GM10847 (cell line): Measurements from ENCODE around the gene KCNIP1.

ENCODE experiments used
- POLR2A ChIP-seq: IDR thresholded peaks from 2 replicates; pipeline ENCODE4 v1.6.1; 2011; ENCODE audit not compliant: insufficient read length; ENCODE audit errors: extremely low read depth

KCNIP1 gene

DNA sequence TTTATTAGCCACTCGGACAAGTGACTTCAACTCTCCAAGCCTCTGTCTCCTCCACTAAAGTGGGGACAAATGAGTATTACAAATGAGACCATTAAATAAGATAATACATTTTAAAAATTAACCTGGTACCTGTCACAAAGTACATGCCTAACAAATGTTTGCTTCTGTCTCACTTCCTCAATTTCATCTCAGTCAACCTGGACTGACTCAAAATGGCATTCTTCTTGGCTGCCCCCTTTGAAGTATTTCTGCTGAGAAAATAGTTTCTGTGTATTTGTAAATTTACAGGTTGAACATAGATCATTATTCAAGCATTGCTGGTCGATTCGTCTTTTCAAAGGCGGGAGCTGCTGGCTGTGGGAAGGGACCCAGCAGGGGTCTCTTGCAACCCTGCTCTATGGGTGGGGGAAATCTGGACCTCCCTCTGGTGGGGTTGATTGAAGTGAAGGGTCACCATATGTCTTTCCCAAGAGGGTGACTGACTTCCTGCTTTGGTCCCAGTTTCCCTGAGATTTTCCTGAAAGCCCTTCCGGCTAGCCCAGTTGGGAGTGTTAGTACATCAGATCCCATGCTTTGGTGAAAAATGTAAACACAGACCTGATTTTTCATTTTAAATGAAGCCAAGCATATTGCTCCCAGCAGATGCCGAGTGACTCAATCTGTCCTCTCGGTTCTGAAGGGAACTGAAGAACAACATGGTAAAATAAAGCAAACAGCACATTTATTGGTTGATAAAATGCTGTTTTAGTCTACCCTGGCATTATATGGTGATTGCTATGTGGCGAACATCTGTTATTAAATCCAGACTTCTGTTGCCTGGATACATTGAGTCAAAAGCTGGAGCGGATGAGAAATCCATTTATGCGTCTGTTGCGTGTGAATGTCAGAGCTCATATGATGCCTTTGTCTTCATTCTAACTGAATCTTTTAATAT lies 73.0 kb downstream of the KCNIP1 start:
- TF ChIP-seq POLR2A: no peak

GRCh38 chr5:170579601-170580000 lies 75.8 kb downstream of the KCNIP1 start:
- no peak for TF ChIP-seq POLR2A

DNA sequence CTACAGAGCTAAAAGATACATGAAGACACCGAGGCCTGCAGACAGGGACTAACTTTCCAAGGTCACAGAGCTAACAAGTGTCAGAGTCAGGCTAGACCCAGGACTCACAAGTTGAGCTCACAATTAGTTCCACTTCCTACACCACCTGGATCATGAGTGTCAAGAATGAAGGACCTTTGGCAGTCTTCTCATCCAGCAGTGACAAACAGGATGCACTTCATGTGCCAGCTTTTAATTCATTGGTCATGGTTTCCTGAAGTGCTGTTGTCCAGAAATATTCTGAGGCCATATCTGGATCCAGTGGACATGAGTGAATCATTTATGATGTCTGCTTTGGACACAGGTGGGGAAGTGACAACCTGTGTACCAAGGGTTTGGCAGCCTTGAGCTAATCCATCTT lies 77.4 kb downstream of the KCNIP1 start:
- no peak for TF ChIP-seq POLR2A

- TF ChIP-seq POLR2A: no peak
Measured at GRCh38 chr5:170582644-170583330, 79.0 kb downstream of the KCNIP1 start.

- TF ChIP-seq POLR2A: no peak
Measured at GRCh38 chr5:170584003-170584402, 80.2 kb downstream of the KCNIP1 start.

GRCh38 chr5:170584450-170585058 lies 80.7 kb downstream of the KCNIP1 start:
- TF ChIP-seq POLR2A: no peak

DNA sequence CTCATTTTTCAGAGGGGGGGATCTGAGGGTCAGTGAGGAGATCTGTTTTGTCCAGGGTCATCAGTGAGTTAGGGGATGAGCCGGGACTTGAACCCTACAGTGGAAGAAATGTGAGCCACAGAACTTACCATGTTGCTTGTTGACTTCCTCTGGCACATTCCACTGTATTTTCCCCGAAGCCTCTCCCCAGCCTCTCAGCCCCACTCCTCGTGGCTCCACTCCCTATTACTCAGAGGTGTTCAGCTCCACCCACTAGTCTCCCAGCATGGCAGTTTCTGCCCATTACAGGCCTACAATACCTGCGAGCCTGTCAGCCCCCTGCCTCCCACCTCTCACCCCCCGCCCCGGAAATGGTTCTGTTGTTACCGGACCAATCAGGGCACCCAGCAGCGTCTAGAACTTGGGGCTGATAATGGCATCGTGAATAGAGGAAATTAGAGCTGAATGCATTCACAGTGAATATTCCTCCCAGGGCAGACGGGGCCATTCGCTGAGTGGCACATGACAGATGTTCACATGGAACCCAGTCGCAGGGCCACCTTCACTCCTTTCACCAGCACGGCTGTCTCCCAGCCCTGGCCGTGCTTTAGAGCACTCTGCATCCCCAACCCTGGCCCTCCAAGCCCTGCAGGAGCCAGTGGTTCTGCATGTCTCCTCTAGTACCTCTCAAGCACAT lies 81.6 kb downstream of the KCNIP1 start:
- no peak for TF ChIP-seq POLR2A

GRCh38 chr5:170587808-170588207 lies 84.0 kb downstream of the KCNIP1 start:
- TF ChIP-seq POLR2A: no peak

DNA sequence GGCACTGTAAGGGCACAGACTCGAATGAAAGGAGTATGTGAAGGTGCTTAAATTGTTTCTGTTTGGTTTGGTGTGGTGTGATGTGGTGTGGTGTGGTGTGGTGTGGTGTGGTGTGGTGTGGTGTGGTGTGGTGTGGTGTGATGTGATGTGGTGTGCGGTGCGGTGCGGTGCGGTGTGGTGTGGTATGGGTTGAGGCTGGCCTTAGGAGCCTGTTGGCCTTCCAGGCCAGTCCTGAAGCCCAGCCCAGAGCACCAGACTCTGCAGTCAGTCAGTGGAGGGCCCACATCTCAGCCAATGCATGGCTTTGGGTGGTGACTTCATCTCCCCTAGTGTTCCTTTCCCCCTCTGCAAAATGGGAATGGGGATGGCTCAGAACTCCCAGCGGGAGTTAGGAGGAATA lies 85.8 kb downstream of the KCNIP1 start:
- TF ChIP-seq POLR2A: no peak

DNA sequence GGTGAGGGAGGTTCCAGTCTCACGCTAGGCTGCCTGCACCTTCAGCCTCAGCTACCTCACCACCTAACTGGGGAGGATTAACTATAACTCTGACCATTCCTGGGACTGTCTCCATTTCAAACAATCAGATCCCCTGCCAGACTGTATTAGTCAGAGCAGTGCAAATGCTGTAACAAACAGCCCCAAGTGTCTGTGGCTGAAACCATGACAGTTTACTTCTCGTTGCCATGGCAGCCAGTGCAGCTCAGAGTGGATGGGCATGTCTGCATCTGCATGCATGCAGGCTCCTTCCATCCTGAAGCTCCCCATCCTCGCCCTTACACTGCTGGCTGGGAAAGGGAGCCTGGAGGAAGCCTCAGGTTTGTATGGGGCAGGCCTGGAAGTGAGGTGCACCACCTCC lies 86.7 kb downstream of the KCNIP1 start:
- no peak for TF ChIP-seq POLR2A

DNA sequence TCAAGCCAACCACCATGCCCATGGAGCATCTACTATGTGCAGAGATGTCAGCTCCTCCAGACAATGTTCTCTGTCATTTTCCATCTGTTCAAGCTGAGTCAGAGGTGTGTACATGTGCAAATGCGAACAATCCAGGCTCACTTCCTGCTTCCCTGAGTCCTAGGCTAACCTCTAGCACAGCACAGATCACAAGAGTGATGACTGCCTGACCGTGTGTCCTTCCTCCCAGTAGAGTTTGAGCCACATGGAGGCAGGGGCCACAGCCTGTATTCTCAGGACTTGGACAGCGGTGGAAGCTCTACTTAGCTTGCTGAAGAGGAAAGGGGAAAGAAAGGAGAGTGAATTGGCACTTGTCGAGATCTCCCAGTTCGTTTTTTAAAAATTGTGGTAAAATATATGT lies 87.2 kb downstream of the KCNIP1 start:
- TF ChIP-seq POLR2A: no peak

DNA sequence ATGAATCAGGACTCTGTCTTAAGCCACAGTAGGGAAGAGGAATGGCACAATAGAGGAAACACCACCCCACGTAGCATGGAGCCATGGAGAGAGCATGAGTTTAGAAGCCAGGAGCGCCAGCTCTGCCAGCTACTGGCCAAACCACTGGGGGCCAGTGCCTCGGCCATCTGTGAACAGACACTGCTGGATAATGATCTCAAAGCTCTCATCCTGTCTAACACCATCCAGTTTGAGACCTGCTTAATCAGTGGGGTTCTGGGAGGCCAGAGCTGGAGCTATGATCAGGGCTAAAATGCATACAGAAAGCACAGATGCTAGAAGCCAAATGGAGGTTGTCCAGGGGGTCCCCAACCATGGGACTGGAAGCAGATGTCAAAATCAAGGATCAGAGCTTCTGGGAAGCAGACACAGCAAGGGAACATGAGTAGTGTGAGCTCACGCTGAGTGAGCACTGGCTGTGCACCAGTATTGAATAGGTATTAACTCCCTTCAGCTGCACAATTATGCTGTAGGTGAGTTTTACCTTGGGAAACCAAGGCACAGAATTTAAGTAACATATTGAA lies 92.7 kb downstream of the KCNIP1 start:
- TF ChIP-seq POLR2A: no peak

DNA sequence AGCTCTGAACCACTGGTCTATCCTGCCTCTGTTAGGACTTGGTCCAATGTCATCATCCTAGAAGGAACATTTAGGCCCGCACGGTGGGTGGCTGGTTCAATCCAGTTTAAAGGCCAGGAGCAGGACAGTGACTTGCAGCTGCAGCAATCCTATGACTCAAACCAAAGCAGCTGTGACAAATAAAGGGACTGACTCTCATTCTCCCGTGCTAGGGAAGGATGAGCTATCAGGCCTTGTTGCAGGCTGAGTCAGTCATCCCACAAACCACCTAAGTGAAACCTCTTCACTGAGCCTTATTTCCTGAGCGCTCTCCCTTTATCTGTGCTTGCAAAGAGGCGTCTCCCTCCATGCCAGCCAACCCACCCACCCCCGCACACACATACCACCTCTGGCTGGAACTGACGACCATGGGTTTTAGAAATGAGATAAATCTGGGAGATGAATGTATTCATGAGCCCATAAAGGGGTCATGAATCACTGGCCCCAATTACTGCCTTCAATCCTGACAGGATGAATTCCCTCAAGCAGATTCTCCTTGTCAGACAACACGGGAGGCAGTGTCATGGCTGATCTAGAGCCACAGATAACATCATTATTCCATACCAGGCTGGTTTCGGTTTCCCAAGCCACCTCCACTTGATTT lies 93.4 kb downstream of the KCNIP1 start:
- no peak for TF ChIP-seq POLR2A

DNA sequence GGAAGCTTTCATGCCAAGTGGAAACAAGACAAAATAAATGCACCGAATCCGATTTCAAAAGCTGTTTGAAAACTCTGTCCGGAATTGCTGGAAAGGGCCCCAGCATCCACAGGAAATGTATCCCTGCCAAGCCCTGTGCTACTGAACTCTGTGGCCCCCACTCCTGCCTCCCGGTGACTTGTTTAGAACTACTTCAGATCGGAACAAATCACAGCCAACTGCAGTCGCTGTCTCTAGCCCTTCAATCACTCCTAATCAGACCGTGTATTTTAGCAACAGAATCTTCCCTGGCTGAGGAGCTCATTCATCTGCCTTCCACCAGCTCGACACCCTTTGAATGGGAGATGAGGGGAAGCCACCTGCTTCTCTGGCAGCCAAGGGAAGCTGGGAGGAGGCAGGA lies 94.1 kb downstream of the KCNIP1 start:
- no peak for TF ChIP-seq POLR2A

- TF ChIP-seq POLR2A: no peak
Measured at GRCh38 chr5:170599756-170600155, 95.9 kb downstream of the KCNIP1 start.
